A673 (cell line): Measurements from ENCODE around the gene SPECC1L.

ENCODE experiments used
- EZH2 ChIP-seq: fragments of 200-600 bp; sonication (generic); IDR thresholded peaks from 2 replicates; pipeline ENCODE4 v1.6.1; 2017; ENCODE audit warnings: borderline replicate concordance, low read depth, mild to moderate bottlenecking, mixed read lengths, antibody characterized with exemption, low read length; ENCODE audit not compliant: poor library complexity, severe bottlenecking
- TF ChIP-seq, protein P1 (sequence below): fragments of 300-800, 200-600 bp; sonication (generic); conservative IDR thresholded peaks from 2 replicates; pipeline ENCODE4 v1.5.1; 2017; ENCODE audit warnings: low read depth, mild to moderate bottlenecking, antibody characterized with exemption, low read length, moderate library complexity, mixed read lengths

DNA sequence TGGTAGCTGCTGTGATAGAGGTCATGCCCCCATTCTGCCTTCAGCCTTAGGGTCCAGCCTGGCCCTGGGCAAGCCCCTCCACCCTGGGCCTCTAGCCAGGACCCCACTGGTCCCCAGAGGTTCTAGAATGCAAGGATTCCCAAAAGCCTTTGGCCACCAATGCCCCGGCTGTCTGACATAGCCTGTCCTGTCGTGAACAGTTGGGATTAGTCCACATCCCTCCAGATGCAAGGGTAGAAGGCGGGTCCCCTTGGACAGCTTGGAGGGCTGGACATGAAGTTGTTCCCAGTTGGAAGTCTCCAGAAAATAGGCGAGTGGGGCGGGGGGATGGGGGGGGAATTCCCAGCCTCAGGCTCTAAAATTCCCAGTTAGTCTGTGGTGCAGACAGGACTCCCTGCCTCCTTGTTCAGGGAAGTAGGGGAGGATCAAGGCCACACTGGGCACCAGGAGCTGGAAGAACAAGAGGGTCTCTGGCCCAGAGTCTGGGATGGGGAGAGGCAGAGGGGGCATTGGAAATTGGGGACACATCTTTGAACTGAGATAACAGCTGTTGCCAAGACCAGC, 151.6 kb downstream of the SPECC1L start:
- TF ChIP-seq EZH2 = no peak
- TF ChIP-seq, protein P1, sequence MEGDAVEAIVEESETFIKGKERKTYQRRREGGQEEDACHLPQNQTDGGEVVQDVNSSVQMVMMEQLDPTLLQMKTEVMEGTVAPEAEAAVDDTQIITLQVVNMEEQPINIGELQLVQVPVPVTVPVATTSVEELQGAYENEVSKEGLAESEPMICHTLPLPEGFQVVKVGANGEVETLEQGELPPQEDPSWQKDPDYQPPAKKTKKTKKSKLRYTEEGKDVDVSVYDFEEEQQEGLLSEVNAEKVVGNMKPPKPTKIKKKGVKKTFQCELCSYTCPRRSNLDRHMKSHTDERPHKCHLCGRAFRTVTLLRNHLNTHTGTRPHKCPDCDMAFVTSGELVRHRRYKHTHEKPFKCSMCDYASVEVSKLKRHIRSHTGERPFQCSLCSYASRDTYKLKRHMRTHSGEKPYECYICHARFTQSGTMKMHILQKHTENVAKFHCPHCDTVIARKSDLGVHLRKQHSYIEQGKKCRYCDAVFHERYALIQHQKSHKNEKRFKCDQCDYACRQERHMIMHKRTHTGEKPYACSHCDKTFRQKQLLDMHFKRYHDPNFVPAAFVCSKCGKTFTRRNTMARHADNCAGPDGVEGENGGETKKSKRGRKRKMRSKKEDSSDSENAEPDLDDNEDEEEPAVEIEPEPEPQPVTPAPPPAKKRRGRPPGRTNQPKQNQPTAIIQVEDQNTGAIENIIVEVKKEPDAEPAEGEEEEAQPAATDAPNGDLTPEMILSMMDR = no peak
